Stimulated activated CD8-positive, alpha-beta memory T cell treated with anti-CD3 and anti-CD28 coated beads, Interleukin-4, amount 100 ng/mL, for 1 hour (primary cell): ENCODE data around the gene MMP23B.

ENCODE experiments used
- DNase-seq, 2 donors: peaks; one replicate each; pipeline ENCODE4 v3.0.0-alpha.2; 2020; ENCODE audit warnings: low read depth in 2 of 2, low spot score in 1 of 2

The MMP23B gene

DNA sequence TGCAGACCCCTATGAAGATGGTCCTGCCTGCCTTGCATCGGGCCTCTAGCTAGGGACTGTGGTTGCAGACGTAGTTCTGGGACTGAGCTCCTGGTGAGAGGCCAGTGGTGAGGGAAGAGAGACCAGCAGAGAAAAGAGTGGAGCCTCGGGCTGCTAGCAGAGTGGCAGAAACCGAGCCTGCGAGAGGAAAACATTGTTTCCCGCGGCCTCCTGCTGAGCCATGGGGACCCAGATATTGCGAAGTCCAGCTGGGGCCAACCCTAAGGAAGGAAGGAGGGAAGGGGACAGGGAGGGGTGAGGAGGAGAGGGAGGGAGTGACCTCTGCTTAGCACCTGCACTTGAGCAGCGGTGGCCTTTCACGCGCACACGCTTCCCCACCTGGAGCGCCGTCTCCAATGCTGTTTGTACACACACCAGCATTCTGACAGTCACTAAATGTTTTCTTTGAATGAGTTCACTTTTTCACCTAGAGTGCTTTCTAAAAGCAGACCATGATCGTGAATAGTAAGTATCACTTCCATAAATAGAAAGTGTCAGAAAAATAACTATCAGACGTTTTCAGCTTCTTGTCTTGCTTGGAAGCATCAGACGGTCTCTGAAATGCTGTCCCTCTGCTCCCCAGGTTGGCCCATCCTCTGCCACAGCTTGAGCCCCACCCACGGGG, 29.5 kb upstream of the MMP23B start:
- DNase-seq: no peak

DNA sequence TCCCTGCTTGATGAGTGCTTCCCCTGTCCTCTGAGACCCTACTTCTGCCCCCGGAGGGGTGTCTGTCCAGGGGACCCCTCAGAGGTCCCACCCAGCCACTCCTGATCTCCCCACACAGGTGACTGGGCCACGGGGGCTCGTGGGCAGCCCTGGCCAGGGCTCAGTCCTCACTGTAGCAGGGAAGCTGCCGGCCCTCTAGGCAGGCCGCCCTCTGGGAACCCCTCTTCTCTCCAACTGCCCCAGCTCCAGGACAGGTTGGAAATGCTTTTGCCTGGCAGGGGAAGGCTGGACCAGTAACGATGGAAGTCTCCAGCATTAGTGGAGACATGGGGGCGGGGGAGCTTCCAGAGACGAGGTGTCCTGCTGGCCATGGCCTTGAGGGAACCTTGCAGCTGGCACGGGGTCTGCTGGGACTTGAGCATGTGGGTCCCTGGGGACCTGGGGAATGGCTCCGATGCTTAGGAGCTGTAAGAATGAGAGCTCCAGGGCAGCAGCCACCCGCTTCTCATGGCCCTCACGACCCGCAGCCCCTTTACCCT, 28.9 kb upstream of the MMP23B start:
- no peak for DNase-seq

DNA sequence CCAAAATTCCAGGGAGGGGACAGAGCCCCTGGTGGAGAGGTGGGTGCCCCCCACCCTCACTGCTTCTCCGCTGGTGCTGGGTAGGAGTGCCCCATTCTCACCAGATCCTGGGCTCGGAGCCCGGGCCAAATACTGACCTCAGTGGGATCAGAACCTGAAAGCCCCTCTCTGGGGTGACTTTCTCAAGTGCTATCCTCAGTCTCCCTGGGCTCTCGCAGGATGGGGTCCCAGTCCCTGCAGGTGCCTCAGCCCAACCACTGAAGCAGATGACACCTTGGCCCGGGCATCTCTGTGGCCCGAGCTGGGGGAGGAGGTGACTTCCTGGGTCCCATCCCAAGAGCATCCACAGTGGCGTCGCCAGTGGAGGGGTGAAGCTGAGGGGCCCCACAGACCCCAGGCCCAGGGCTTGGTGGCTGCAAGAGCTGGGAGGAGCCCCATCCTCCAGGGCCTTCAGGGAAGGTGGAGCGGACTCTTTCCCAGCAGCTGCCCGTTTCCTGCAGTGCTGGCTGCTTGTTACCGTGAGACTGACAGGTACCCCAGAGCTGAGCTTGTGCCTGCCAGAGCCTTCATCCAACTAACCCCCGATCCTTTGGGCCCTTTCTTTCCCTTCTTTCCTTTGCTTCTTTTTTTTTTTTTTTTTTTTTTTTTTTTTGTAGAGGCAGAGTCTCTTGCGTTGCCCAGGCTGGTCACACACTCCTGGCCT, 28.2 kb upstream of the MMP23B start:
- DNase-seq: no peak

DNA sequence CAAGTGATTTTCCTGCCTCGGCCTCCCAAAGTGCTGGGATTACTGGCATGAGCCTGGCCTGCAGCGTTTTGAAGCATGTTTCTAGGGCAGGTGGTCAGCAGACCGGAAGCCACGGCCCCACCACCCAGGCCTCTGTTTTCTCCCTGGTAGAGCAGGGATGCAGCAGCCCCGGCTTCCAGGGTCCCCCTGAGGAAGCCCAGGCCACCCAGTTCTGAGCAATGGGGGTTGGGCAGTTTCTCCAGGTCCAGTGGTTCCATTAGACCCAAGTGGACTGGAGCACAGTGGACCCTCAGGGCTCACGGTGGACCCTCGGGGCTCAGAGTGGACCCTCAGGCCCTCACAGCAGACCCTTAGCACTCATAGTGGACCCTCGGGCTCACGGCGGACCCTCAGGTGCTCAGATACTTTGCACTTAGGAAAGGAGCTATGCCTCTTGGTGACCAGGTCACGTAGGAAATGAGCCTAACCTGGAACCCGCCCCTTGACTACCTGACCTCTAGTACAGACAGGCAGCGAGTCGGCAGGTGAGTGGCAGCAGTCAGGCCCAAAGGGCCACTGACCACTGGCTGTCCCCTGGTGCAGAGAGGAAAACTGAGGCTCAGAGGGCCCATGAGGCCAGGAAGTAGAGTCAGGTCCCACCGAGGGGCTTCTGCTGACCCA, 27.5 kb upstream of the MMP23B start:
- DNase-seq: no peak

DNA sequence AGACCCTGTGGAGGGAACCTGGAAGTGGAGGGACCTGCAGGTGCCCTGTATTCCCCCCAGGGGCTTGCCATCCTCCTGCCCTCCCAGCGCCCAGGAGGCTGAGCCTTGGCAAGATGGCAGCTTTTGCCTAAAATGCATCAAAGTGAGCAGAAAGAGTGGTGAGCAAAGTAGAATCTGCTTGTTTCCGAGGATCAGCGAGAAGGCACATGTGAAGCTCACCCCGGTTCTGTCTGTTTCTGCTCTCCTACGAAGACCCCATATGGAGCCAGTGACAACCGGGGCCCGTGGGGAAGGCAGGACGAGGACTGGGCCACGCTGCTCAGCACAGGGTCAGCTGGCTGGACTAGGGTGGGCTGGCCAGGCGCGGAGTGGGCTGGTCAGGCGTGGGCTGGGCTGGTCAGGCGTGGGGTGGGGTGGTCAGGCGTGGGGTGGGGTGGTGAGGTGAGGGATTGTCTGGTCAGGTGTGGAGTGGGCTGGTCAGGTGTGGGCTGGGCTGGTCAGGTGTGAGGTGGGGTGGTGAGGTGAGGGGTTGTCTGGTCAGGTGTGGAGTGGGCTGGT, 26.9 kb upstream of the MMP23B start:
- DNase-seq: no peak

DNA sequence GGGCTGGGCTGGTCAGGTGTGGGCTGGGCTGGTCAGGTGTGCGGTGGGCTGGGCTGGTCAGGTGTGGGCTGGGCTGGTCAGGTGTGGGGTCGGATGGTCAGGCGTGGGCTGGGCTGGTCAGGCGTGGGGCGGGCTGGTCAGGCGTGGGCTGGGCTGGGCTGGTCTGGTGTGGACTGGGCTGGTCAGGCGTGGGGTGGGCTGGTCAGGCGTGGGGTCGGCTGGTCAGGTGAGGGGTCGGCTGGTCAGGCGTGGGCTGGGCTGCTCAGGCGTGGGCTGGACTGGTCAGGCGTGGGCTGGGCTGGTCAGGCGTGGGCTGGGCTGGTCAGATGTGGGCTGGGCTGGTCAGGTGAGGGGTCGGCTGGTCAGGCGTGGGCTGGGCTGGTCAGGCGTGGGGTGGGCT, 26.2 kb upstream of the MMP23B start:
- no peak for DNase-seq

DNA sequence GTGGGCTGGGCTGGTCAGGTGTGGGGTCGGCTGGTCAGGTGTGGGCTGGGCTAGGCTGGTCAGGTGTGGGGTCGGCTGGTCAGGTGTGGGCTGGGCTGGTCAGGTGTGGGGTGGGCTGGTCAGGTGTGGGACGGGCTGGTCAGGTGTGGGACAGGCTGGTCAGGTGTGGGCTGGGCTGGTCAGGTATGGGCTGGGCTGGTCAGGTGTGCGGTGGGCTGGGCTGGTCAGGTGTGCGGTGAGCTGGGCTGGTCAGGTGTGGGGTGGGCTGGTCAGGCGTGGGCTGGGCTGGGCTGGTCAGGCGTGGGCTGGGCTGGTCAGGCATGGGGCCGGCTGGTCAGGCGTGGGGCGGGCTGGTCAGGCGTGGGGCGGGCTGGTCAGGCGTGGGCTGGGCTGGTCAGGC, 25.7 kb upstream of the MMP23B start:
- no peak for DNase-seq

DNA sequence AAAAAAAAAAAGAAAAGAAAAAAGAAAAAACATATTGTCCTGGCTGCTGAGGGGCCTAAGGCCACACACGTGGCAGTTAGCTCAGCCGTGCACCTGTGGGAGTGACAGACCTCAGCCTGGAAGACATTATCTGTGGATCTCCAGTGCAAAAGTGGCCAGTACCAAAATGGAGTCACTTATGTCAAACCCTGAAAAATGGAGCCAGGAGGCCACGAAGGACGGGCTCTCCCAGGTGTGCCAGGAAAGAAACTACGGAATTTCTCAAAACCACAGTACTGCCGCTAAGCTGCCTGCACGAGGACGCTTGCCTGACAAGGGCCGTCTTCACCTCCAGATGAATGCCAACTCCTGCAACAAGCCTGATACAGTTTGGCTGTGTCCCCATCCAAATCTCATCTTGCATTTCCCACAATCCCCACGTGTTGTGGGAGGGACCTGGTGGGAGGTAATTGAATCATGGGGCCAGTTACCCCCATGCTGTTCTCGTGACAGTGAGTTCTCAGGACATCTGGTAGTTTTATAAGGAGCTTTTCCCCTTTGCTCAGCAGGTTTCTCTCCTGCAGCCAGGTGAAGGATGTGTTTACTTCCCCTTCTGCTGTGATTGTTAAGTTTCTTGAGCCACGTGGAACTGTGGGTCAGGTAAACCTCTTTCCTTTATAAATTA, 22.0 kb upstream of the MMP23B start:
- no peak for DNase-seq

DNA sequence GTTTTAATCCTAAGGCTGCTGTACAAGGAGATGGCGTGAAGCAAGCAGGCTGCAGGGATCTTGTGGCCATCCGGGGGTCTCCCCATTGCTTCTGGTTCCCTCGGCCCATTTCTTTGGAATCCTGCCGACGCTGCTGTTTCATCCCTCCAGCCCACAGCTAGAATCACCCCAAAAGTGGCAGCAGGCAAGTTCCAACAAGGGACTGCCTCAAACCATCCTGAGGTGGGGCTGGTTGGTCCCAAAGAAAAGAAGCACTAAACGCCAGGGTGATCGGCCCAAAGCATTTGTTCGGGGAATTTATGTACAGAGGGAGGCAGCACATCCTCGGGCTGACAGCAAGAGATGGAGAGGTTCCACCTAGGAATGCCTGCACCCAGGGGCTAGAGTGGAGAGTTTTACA, 21.2 kb upstream of the MMP23B start:
- no peak for DNase-seq

DNA sequence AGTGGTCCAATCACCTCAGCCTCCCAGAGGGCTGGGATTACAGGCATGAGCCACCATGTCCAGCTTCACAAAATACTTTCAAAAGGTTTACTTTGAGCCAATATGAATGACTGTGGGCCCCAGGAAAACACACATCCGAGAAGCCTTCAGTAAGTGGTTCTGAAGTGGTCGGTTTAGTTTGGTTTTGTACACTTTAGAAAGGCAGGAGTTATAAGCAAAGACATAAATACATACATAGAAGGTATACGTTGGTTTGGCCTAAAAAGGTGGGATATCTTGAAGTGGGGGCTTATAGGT, 19.9 kb upstream of the MMP23B start:
- no peak for DNase-seq

DNA sequence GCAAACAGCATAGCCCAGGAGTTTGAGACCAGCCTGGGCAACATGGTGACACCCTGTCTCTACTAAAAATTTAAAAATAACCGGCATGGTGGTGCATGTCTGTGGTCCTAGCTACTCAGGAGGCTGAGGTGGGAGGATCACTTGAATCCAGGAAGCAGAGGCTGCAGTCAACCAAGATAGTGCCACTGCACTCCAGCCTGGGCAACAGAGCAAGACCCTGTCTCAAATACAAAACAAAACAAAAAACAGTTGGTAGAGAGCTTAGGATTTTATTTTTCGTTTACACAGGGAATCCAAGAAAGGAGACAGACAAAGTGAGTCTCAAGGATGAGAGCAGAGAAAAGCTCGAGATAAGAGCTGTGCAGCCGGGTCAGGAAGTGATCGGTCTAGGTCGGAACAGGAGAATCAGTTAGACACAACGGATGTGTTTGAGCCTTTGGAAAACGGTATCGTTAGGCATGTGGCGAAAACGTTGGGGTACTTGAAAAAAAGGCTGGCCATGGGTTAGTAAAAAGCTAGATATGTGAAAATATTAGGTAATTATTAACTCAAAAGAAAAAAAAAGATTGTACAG, 18.4 kb upstream of the MMP23B start:
- no peak for DNase-seq

DNA sequence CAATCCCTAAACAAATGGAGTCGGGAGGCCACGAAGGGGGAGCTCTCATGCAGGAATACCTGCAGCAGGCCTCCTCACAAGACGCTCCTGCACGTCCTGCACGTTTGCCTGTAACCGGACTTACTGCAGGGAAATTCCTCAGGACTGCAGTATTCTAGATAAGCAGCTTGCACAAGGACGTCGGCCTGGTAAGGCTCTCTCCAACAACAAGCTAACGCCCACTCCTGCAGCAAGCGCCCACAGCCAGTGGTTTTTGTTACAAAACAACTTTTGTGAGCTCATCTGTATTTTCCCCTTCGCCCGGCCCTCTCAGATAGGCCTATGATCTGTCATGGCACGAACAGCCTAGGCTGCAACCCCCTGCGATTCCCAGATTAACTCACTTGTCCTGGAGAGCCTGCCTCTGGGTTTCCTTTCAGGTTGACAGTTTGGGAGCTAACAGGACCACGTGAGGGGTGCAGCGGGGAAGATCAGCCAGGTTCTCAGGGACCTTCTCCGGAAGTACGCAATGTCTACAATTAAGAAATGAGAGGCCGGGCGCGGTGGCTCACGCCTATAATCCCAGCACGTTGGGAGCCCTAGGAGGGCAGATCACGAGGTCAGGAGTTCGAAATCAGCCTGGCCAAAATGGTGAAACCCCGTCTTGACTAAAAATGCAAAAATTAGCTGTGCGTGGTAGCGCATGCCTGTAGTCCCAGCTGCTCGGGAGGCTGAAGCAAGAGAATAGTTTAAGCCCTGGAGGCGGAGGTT, 17.6 kb upstream of the MMP23B start:
- no peak for DNase-seq

DNA sequence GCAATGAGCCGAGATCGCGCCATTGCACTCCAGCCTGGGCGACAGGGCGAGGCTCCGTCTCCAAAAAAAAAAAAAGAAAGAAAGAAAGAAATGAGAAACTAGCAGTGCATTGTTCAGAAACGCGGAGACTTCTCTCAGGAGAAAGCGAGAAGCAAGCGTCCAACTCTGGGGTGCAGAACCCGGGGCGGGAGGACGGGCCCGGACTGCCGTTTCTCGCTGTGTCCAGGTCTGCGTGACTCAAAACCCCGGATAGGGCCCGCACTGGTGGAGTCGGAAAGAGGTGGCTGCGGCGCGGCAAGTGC, 17.1 kb upstream of the MMP23B start:
- no peak for DNase-seq

DNA sequence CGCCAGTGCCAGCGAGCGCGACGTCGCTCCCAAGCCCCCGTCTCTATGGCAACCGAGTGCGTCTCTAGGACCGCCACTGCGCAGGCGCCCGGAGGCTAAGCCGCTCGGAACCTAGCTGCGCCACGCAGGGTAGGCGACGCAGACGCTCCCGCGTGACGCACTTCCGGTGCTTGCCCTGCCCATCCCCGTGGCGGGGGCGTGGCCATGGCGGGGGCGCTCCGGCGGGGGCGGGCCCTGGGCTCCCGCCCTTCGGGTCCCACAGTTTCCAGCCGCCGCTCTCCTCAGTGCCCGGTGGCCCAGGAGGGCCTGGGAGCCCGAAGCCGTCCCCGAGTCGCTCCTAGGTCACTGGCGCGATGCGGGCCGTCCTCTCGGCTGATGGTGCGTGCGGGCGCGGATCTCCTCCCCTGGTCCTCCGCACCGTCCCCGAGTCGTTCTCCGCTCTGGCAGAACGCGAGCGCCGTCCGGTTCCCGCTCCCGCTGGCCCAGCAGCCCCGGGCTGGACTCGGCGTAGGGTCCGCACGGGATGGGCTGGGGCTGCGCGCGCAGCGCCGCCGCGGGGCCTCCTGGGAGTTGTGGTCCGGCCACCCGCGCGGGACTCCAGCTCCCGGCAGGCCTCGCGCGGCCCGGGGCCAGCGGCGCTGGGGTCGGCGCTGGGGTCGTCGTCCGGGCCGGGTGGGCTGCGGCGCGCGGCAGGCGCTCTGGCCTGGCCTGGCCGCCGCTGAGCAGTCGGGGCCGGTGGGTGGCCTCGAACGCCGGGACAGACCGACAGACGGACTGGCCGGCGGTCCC, 16.5 kb upstream of the MMP23B start, which contains the start of gene MIB2:
Gene MIB2 (plus strand): TSS at position 245 of the 789 bp plus-strand sequence. CDS start 7,953 bp downstream, outside the sequence.
- DNase-seq: peak; percentile 89 to 95

DNA sequence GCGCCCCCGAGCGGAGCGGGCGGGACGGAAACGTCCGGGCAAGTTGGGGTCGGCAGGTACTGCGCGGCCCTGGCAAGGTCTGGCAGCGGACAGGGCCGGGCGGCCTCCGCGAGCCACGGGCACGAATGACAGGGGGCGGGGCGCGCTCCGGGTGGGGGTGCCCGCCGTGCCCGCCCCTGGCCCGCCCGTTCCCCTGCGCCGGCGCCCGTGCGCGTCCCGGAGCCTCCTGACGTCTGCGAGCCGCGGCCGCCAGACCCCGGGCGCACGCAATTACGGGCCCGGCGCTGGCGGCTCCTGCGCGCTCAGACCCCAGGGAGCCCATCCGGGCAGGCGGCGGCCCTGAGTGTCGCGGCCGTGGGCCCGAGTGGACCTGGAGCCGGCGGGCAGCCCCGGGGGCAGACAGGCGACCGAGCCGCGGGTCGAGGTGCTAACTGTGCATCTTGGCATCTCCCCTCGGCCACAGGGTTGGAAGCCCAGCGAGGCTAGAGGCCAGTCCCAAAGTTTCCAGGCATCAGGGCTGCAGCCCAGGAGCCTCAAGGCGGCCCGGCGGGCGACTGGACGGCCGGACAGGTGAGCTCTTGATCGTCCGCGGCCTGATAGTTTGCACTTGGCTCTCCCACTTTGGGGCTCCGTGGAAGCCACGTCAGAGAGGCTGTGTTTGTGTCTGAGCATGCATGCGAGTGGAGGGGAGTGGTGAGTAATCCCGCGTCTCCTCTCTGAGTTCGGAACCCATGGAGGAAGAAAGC, 15.8 kb upstream of the MMP23B start:
- DNase-seq: no peak

DNA sequence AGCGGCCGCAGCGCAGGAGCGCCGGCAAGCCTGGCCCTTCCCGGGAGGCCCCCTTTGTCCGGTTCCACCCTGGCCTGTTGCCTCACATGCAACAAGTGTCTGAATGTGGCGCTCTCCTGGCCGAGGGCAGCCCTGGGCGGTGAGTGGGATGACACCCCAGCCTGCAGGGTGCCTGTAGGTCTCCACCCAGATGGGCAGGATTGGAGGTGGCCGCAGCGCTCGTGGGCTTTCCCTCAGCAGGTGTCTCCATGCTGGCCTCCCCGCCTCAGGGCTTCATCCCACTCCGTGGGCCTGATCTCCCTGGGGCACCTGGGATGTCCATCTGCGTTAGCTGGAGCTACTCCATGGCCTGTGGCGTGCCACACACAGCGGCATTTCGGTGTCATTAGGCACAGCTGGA, 15.1 kb upstream of the MMP23B start:
- no peak for DNase-seq

DNA sequence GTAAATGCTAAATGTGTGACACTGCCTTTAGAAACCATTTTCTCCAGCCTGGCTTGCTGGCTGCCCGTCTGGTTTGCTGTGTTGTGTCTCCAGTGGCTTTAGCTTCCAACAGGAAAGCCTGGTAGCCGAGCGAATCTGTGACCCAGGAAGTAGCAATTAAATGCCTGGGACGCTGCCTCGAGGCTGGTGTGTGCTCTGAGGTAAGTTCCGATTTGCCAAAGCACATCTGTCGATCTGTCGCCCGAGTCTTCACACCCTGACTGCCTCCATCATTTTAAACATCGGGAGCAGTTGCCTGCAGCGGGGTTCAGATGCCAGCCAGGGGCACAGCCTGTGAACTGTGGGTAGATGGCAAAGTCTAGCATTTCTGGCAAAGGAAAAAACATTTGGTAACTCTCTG, 14.5 kb upstream of the MMP23B start:
- no peak for DNase-seq

DNA sequence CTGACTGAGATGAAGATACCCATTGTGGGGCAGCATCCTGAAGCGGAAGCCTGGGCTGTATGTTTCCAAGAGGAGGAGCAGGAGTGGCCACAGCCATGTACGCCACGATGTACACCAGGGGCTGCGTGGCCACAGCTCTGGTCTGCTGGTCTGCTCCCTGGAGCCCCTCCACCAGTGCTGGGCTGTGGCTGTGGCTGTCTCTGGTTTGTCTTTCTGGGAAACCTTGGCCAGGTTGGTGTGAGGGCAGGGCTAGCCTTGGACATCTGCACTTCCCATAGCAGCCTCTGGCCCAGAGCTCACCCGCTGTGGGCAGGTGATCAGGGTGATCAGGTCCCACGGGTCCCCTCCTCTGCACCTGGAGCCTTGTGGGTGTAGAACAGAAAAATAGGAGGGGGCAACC, 14.0 kb upstream of the MMP23B start:
- no peak for DNase-seq

DNA sequence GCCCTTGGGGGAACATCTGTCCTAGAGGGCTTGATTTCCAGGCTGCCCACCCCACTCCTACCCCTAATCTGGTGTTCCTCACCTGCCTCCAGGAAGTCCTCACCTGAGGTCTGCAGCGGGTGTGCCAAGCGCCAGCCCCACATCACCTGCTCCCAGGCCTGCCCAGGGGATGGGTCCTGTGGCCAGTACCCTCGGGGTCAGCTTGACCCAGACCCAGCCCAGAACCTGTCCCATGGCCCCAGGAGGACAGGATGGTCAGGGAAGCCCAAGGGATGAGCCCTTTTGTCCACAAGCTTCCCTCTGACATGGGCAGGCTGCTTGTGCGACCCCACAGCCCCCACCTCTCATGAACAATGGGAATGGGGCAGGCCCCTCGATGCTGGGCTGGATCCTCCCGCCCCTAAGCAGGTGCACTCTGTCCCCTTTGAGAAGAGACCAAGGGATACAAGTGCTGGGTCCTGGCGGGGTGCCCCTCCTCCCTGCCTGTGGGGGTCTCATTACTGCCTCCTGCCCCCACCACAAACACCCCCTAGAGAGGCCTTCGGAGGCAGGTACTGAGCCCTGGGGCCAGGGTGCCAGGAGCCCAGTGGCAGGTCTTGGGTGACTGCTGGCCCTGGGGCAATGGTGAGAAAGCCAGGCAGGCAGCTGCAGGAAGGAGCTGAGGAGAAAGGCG, 13.4 kb upstream of the MMP23B start:
- DNase-seq: no peak
